ENCODE data around the gene STAU1. TPM values are rescaled to one million over a fixed set of nuclear protein-coding genes. Genes with fewer than 3 reads are reported as not detected.

The STAU1 gene
- total and polyA plus RNA-seq, 10 of the 15 experiments (the other 5 are each of a cell fraction or from before 2014, with no cell fraction given): 13.9 to 66.2 (median 45.6) TPM

GRCh38 chr20:49165611-49166010 is 22.5 kb downstream of the STAU1 start (continued):
- TF ChIP-seq ZNF592 (IDR thresholded peaks at IDR 0.05) (no peak), PAX8 (IDR thresholded peaks at IDR 0.05) (no peak), LARP7 (IDR thresholded peaks at IDR 0.05) (no peak), ATF3 (IDR thresholded peaks at IDR 0.05; ENCODE audit: borderline replicate concordance, extremely low read depth, low read depth, low read length) (no peak), IKZF1 (conservative IDR thresholded peaks at IDR 0.05) (peak; percentile 49), TCF3 (IDR thresholded peaks at IDR 0.05; ENCODE audit: borderline replicate concordance, insufficient read depth, low read depth, low read length) (no peak), BCLAF1 (IDR thresholded peaks at IDR 0.05) (no peak), SMAD1 (IDR thresholded peaks at IDR 0.05; ENCODE audit: low read depth, partially characterized antibody) (no peak), SMAD5 (IDR thresholded peaks at IDR 0.05; ENCODE audit: low read depth) (no peak), RBBP5 (conservative IDR thresholded peaks at IDR 0.05) (no peak), MTA2 (IDR thresholded peaks at IDR 0.05; ENCODE audit: low read depth) (0 out of 2 replicates have a peak, but pooled peaks have one; percentile 39), RB1 (IDR thresholded peaks at IDR 0.05; ENCODE audit: borderline replicate concordance) (no peak), ZNF687 (IDR thresholded peaks at IDR 0.05) (no peak), ASH2L (IDR thresholded peaks at IDR 0.05; ENCODE audit: borderline replicate concordance, low read depth) (no peak), WRNIP1 (IDR thresholded peaks at IDR 0.05; ENCODE audit: borderline replicate concordance, low read depth, low read length) (no peak)
- TF ChIP-seq, protein P1, sequence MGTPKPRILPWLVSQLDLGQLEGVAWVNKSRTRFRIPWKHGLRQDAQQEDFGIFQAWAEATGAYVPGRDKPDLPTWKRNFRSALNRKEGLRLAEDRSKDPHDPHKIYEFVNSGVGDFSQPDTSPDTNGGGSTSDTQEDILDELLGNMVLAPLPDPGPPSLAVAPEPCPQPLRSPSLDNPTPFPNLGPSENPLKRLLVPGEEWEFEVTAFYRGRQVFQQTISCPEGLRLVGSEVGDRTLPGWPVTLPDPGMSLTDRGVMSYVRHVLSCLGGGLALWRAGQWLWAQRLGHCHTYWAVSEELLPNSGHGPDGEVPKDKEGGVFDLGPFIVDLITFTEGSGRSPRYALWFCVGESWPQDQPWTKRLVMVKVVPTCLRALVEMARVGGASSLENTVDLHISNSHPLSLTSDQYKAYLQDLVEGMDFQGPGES (IDR thresholded peaks at IDR 0.05): no peak
- TF ChIP-seq, protein P2, sequence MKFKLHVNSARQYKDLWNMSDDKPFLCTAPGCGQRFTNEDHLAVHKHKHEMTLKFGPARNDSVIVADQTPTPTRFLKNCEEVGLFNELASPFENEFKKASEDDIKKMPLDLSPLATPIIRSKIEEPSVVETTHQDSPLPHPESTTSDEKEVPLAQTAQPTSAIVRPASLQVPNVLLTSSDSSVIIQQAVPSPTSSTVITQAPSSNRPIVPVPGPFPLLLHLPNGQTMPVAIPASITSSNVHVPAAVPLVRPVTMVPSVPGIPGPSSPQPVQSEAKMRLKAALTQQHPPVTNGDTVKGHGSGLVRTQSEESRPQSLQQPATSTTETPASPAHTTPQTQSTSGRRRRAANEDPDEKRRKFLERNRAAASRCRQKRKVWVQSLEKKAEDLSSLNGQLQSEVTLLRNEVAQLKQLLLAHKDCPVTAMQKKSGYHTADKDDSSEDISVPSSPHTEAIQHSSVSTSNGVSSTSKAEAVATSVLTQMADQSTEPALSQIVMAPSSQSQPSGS (IDR thresholded peaks at IDR 0.05; ENCODE audit: low read length): no peak
